GM12875 (cell line): ENCODE results near the gene HCCS.

Source experiments
- H3K4me3 ChIP-seq: one replicate; pipeline ENCODE4 v1.5.1; 2011; ENCODE audit warnings: low read depth, low read length, control low read depth
- TF ChIP-seq, protein P1 (sequence below): IDR thresholded peaks from 2 replicates; pipeline ENCODE4 v1.5.1; 2011; ENCODE audit warnings: low read depth, mild to moderate bottlenecking, control low read depth, inconsistent platforms, low read length, moderate library complexity, borderline replicate concordance; ENCODE audit not compliant: insufficient read depth

HCCS gene

GRCh38 chrX:11137543-11138139, 26.5 kb downstream of the HCCS start:
- H3K4me3 ChIP-seq = no peak overlapping the region
- TF ChIP-seq, protein P1, sequence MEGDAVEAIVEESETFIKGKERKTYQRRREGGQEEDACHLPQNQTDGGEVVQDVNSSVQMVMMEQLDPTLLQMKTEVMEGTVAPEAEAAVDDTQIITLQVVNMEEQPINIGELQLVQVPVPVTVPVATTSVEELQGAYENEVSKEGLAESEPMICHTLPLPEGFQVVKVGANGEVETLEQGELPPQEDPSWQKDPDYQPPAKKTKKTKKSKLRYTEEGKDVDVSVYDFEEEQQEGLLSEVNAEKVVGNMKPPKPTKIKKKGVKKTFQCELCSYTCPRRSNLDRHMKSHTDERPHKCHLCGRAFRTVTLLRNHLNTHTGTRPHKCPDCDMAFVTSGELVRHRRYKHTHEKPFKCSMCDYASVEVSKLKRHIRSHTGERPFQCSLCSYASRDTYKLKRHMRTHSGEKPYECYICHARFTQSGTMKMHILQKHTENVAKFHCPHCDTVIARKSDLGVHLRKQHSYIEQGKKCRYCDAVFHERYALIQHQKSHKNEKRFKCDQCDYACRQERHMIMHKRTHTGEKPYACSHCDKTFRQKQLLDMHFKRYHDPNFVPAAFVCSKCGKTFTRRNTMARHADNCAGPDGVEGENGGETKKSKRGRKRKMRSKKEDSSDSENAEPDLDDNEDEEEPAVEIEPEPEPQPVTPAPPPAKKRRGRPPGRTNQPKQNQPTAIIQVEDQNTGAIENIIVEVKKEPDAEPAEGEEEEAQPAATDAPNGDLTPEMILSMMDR = peak; percentile 47; the same call in 1 of the 2 replicates

- TF ChIP-seq, protein P1 = no peak
- H3K4me3 ChIP-seq = no peak overlapping the region
Measured at GRCh38 chrX:11138498-11139390, 27.6 kb downstream of the HCCS start.

DNA sequence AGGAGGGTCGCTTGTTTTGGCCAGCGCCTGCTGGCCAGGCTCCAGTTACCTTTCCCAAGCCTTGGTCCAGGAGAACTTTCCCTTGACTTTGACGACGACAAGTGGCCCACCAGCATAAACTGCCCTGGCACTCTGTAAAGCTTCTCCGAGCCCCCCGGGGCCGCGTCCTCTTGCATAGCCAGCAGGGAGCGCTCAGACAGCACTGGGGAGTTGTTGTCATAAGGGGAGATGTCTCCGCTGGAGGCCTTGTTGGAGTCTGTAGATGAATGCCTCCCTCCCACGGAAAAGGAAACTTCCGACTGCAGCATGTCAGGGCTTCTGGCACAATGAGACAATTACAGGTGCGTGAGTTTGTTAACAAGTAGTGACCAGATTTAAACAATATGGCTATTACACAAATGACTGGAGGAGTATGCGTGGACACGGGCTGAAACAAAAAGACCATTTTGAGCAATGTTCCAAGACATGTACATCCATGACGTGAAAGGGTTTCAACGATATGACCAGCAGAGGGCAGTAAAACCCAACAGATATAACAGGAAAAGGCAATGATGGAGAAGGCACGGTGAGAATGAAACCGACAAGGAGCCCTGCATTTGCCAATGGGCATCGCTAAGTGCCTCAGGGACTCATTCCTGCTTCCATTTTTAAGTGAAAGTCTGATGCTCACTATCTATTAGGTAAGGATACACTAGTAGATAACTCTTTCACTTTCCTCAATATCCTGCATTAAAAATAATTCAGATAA, 33.0 kb downstream of the HCCS start:
- no peak overlapping the region for H3K4me3 ChIP-seq
- TF ChIP-seq, protein P1 = peak; percentile 58; the same call in 1 of the 2 replicates

GRCh38 chrX:11146411-11146810, 35.3 kb downstream of the HCCS start:
- no peak overlapping the region for H3K4me3 ChIP-seq
- TF ChIP-seq, protein P1 = no peak

DNA sequence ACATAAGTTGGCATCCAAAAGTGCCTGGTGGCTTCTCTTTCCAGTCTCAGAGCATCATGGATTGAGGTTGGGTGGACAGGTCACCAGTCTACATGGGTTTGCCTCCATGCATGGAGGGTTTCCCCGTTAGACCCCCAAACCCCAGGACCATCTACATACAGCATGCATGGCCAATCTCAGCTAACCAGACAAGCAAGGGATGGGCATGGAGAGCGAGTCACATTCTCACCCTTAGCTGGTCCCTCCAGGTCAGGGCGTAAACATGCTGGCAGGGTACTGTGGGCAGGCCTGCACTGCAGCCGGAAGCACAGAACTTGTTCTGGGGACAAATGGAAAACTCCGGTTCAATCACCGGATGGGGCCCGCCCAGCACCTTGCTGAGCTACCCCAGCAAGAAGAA, 37.3 kb downstream of the HCCS start:
- H3K4me3 ChIP-seq = no peak overlapping the region
- TF ChIP-seq, protein P1 = no peak

- TF ChIP-seq, protein P1 = no peak
- no peak overlapping the region for H3K4me3 ChIP-seq
Measured at GRCh38 chrX:11151799-11152559, 40.8 kb downstream of the HCCS start.
